Dedifferentiated amniotic fluid mesenchymal stem cell (primary cell): ENCODE measurements around the gene PPIF.

Experiments used
- DNase-seq: peaks from one replicate; pipeline ENCODE4 v3.0.0-alpha.2; 2016; ENCODE audit errors: extremely low spot score

Gene PPIF

DNA sequence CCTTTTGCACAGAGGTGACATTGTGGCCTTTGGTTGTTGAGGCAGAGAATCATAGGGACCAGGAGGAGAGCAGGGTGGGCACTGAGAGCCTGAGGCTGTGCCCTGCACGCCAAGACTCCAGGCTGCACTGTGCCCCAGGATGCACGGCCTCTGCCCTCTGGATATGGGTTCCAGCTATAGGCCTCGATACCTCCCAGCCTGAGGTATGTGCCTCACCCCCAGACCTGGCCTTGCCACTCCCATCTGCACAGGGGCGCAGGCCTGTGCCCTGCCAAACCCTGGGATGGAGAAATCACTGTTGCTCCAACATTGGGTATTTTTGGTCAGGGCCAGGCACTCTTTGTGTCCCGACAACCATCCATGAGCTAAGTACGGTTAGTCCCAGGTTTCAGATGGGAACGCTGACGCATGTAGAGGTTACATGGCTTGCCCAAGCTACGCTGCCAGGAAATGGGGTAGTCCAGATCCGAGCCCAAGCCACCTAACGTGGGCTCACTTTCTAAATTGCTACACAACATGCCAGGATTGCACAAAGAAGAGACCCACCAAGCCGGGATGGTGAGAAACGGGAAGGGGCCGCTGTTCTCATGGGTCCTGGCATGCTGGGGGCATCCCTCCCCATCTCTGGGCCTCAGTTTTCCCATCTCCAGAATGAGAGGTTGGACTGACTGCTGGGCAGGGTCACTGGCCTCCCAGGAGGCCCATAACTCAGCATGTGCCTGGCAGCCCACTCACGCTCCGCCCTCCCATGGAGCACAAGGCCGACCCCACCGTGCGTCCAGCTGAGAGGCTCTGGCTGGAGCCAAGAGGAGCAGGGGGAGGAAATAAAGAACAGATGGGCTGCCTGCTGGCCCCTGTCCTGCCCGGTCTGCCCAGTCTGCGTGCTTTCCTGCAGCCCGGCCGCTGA is 54.0 kb downstream of the PPIF start:
- no peak for DNase-seq

- no peak for DNase-seq
Measured at GRCh38 chr10:79402625-79402946, 55.3 kb downstream of the PPIF start.

DNA sequence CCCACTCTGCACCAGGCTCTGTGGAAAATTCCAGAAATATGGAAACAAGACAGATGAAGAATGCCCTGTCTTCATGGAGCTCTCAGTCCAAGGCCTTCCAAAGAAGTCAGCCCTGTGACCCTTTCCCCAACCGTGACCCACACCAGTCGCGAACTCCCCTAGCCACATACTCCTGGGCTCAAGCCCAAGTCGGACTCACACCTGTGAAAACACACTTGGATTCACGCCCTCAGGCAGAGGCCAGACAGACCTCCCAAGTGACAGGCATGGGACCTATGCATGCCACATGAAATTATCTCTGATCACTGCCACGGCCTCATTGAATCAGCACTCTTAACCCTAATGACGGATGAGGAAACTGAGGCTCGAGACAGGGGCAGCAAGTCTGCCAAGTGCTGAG is 55.7 kb downstream of the PPIF start:
- DNase-seq, result no peak

- no peak for DNase-seq
Measured at GRCh38 chr10:79403441-79404230, 56.4 kb downstream of the PPIF start.

DNA sequence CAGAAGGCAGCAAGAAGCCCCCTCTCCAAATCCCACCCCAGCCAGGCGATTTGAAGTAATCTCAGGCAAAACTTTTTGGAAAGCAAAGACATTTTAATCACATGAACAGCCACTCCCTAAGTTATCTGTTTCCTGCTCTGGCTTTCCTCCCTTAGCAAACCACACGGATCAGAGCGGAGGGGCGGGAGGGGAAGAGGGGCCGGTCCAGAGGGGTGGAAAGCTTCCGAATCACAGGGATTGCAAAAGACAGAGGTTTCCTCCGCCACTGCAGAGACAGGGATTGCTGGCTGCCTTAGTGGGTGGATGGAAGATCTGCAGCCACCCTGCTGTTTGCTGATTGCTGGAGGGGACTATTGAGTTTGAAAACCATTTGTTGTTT is 57.0 kb downstream of the PPIF start:
- DNase-seq, result peak; percentile 78

DNA sequence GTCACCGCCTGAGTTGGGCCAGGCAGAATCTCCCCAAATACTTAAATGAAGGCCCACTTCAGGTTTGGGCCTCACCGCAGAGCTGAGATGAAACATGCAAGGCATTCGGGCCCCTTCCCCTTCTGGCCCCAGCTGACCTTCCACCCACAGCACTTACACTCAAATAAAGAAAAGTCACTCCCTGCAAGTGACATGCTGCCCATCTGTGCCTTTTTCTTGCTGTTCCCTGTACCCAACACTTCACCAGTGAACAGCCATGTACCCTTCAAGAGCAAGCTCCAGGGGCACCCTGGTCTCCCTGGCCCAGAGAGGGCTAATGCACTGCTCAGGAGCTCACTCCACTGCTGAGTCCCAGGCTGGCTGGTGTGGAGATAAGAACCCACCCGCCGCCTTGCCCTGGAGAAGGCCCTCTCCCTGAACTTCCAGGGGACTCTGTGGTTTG is 57.4 kb downstream of the PPIF start:
- DNase-seq, result no peak
